ENCODE measurements around the gene SLC2A1.

Gene SLC2A1

GRCh38 chr1:42958488-42959319 is at the start of gene SLC2A1:
TSS of gene SLC2A1 (minus strand) at chr1:42958868. CDS start at chr1:42958651, 217 bp downstream.
- peak; percentile 87 to 93 for DNase-seq (ENCODE audit: low read depth in 2 of 2)

GRCh38 chr1:43007377-43008114 is 48.9 kb upstream of the SLC2A1 start:
- DNase-seq (ENCODE audit: low read depth in 2 of 2): no peak

- no peak for DNase-seq (ENCODE audit: low read depth in 2 of 2)
These were observed 47.0 kb upstream of the SLC2A1 start for GRCh38 chr1:43005460-43006361.

- no peak for DNase-seq (ENCODE audit: low read depth in 2 of 2)
These were observed 46.2 kb upstream of the SLC2A1 start for GRCh38 chr1:43004587-43005459.

GRCh38 chr1:43002766-43003165 is 44.1 kb upstream of the SLC2A1 start:
- DNase-seq (ENCODE audit: low read depth in 2 of 2): no peak

GRCh38 chr1:43002116-43002515 is 43.4 kb upstream of the SLC2A1 start:
- no peak for DNase-seq (ENCODE audit: low read depth in 2 of 2)

- no peak for DNase-seq (ENCODE audit: low read depth in 2 of 2)
These were observed 42.8 kb upstream of the SLC2A1 start for GRCh38 chr1:43001434-43001833.

GRCh38 chr1:43000271-43000670 is 41.6 kb upstream of the SLC2A1 start:
- no peak for DNase-seq (ENCODE audit: low read depth in 2 of 2)

GRCh38 chr1:42999308-42999707 is 40.6 kb upstream of the SLC2A1 start:
- no peak for DNase-seq (ENCODE audit: low read depth in 2 of 2)

GRCh38 chr1:42998386-42998785 is 39.7 kb upstream of the SLC2A1 start:
- DNase-seq (ENCODE audit: low read depth in 2 of 2): no peak

GRCh38 chr1:42996384-42996970 is 37.8 kb upstream of the SLC2A1 start:
- DNase-seq (ENCODE audit: low read depth in 2 of 2): no peak

- DNase-seq (ENCODE audit: low read depth in 2 of 2): no peak
These were observed 35.0 kb upstream of the SLC2A1 start for GRCh38 chr1:42993502-42994136.

GRCh38 chr1:42992054-42992571 is 33.4 kb upstream of the SLC2A1 start:
- no peak for DNase-seq (ENCODE audit: low read depth in 2 of 2)

- DNase-seq (ENCODE audit: low read depth in 2 of 2): no peak
These were observed 32.2 kb upstream of the SLC2A1 start for GRCh38 chr1:42990757-42991346.

- no peak for DNase-seq (ENCODE audit: low read depth in 2 of 2)
These were observed 25.0 kb upstream of the SLC2A1 start for GRCh38 chr1:42983693-42984092.

GRCh38 chr1:42983253-42983652 is 24.6 kb upstream of the SLC2A1 start:
- DNase-seq (ENCODE audit: low read depth in 2 of 2): no peak

GRCh38 chr1:42982641-42983040 is 24.0 kb upstream of the SLC2A1 start:
- no peak for DNase-seq (ENCODE audit: low read depth in 2 of 2)

GRCh38 chr1:42981871-42982270 is 23.2 kb upstream of the SLC2A1 start:
- no peak for DNase-seq (ENCODE audit: low read depth in 2 of 2)

GRCh38 chr1:42981255-42981805 is 22.7 kb upstream of the SLC2A1 start:
- no peak for DNase-seq (ENCODE audit: low read depth in 2 of 2)
